Measurements from ENCODE around the gene ARHGAP26.

ARHGAP26 gene

DNA sequence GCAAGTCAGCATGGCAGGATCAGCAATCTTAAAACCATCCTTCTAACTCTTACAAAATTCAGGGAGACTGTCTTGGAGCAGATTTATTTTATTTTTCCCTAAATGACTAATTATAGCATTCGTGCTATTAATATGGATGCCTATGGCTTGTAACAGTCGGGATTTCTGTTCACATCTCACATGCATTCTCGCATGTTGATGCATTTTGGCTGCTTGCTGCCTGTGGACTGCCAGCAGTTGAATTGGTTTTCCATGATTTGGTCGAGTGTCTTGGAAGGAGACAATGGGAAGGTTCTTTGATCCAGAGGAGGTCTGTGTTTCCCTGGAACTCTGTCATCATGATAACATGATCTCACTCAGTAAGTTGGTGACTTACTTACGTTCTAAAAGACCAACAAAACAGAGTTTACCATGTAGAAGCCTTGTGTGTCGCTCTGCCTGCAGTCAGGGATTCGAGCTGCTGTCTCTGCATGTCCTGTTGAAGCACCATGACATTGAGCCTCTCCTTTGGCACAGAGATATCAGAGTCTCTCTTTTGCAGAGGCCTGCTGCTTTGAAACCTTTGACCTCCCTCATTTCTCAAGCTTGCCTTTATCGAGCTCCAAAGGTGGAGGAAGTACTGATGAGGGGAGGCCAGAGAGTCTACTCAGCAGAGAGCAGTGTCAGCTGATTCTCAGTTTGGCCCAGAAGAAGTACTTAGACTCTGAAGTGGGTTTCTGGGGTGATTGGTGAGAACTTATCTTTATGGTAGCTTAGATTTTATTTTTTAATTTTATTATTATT, 82.4 kb downstream of the ARHGAP26 start:
- no peak for DNase-seq (ENCODE audit: low spot score)

DNA sequence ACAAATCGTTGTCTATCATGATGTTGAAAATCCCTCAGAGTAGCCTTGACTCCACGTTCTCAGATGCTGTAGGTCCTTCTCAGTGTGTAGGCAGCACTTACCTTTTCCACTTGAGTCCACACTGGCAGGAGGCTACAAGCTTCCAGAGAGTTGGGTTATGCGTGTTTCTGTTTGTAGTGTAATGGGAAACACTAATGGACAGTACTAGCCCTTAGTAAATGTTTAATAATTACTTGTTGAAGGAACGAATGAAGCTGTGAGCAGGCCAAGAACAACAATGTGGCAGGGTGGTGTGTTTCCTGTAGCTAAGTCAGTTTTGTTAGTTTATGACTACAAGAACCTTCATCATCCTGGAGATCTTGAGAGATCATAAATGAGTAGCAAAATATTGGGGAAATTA, 83.5 kb downstream of the ARHGAP26 start:
- no peak for DNase-seq (ENCODE audit: low spot score)

DNA sequence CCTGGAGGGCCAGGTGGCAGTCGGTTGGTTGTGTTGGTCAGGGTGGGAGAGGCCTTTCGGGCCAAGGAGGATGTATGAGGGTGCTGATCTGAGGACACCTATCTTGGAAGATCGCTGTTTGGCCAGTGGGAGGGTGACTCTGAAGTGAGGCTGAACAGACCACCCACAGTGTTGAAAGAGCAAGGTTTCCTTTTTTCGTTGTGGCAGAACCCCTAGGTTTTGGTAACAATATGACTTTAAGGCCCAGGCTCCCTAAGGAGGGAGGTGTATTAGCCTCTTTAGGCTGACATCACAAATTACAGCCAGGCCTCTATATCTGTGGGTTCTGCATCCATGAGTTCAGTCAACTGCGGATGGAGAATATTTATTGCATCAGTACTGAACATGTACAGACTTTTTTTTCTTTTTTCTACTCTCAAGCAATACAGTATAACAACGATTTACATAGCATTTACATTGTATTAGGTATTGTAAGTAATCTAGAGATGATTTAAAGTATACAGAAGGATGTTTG, 86.1 kb downstream of the ARHGAP26 start:
- no peak for DNase-seq (ENCODE audit: low spot score)

DNA sequence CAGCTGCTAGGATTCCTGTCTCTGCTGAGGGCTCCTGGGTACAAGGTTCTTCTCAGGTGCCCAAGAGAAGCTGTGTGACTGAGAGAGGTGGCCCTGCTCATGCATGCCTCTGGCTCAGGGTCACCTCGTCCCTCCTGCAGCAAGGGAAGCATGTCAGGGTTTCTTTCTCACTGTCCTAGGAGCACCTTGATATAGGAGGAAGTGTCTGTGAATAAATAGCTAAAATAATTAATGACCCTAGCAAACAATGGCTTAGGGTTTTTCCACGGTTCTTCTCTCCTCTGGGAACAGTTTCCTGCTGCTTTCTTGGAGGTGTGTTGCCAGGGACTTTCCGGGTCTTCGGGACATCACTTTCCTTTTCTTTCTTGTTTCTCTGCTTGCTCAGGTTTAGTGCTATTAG, 87.2 kb downstream of the ARHGAP26 start:
- DNase-seq (ENCODE audit: low spot score) = no peak

DNA sequence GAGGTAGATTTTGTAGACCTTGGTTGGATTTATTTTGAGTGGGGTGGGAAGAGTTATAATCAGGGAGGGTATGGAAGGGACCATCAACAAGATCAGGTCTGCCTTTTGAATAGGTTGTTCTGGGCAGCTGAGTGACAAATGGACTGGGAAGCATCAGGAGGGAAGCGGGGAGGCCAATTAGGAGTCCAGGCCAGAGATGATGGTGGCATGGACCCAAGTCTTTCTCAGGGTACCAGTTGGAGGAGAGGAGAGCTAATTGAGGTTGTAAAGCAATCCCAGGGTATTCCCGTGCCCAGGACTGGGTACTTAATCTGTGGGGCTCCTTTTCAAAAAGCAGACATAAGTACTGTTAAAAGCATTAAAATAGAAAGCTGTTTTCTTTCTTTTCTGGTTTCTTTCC, 88.9 kb downstream of the ARHGAP26 start:
- DNase-seq (ENCODE audit: low spot score) = no peak

DNA sequence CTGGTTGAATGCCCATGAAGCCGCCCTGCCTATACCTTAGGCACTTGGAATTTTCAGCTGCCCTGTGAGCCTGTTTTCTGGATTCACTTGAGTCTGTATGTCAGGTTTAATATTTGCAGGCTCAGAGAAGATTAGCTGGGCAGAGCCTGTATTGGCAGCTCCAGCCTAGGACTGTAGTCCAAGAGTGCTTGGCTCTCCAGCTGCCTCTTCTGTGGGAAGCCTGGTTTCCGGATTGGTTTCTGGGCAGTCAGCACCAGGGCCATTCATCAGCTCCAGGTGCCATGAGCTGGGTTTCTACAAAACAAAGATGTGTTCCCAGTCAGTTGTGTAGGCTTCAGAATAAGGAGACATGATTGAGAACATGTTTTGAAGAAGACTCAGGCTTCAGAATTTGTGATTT, 90.1 kb downstream of the ARHGAP26 start:
- no peak for DNase-seq (ENCODE audit: low spot score)

DNA sequence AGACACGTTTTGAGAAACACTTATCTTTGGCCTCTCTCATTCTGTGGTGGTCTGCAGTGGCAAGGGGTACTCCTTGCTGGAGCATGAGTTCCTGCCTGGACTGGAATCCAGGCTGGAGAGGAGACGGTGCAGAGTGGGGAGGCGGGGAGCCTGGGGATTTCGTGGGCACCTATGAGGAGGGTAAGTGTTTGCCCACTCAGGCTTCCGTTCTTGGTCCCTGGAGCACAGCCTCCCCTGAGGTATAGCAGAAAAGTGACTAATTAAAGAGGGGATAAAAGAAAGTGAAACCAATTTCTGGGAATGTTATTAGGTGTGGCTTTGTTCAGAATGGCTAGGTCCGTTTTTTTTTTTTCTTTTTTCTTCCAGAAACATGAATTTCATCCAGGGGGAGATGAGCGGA, 90.8 kb downstream of the ARHGAP26 start:
- no peak for DNase-seq (ENCODE audit: low spot score)

DNA sequence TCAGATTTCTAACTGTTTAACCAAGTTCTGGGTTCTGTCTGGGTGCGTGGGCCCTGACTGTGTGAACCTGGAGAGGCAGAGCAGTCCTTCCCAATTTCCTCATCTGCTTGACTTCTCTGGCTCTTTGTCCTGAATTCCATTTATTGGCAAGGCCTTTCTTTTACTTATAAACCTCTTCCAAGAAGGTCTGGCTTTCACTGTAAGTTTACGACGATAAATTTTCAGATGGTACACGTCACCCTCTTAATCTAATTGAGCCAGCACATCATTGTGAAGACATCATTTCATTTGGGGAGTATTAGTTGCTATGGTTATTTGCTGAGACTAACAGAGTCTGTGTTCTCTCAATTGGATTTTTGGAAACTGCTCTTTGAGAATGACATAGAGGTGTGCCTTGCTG, 92.4 kb downstream of the ARHGAP26 start:
- no peak for DNase-seq (ENCODE audit: low spot score)

DNA sequence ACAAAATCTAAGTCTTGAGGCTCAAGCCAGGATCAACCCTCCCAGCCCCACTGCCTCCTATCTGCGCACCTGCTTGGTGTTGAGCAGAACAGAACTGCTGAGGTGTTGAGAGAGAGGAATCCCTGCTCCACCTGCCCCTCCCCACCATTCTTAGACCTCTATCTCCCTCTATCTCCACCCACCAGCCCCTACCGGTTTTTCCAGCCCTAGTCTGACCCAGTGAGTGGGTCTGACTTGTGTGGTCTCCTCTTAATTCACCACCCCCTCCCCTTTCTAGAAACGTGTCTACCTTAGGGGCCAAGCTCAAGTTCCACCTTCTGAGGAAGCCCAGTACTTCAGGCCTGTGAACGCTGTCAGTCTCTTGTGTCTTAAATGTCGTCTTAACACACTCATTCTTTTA, 93.7 kb downstream of the ARHGAP26 start:
- DNase-seq (ENCODE audit: low spot score) = no peak

DNA sequence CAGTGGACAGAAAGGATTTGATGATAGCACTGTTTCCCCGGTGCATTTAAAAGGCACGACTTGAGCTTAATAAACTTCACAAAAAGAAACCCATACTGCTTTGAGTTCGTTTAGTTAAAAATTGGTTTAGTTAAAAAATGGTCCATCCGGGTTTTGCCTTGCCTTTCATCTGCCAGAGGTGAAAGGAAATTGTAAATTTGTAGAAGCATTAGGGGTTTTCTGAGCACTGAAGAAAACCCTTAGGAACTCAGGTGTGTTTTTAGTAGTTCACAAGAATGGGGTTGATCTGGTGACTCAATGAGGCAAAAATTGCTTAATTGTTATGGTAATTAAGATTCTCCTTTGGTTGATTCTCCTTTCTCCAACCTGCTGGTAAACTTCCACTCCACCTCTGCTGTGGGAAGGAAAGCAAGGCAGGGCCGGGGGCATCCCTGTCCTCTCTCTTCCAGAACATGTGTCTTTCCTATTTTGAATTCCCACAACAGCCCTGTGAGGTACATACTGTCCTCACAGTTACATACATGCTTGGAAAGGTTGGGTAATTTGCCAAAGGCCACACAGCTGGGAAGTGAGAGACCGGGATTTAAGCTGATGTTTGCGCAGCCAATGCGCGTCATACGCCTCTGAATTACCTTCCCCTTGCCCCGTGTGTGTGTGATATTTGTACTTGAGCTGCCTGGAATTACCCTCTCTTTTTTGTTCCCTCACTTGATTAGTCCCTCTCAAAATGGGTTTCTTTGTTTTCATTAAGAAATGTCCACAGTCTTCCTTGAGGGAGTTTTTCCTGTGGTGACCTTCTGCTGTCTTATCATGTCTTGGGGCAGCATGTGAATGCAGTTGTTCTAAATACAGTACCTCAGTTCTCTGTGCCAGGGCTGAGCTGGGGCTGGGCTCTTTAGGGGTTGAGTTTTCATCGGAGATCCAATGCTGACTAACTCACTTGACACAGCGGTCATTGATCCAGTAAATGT, 94.4 kb downstream of the ARHGAP26 start:
- no peak for DNase-seq (ENCODE audit: low spot score)

DNA sequence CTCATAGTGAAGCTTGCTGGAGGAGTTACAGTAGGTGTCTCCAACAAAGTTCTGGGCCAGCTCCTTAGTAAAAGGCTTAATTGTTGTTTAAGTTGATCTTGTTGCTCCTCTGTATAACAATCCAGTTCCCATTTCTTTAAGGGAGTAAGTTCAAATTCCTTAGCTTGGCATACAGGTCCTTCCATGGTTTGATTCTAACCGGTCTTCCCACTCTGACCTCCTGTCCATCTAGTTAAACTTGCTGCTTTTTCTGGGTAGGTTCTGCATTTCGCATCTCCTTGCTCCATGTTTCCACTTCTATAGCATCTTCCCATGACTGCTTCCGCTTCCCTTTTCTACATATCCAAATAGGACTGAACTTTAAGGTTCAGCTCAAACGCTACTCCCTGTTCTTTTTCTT, 95.5 kb downstream of the ARHGAP26 start:
- DNase-seq (ENCODE audit: low spot score) = no peak

DNA sequence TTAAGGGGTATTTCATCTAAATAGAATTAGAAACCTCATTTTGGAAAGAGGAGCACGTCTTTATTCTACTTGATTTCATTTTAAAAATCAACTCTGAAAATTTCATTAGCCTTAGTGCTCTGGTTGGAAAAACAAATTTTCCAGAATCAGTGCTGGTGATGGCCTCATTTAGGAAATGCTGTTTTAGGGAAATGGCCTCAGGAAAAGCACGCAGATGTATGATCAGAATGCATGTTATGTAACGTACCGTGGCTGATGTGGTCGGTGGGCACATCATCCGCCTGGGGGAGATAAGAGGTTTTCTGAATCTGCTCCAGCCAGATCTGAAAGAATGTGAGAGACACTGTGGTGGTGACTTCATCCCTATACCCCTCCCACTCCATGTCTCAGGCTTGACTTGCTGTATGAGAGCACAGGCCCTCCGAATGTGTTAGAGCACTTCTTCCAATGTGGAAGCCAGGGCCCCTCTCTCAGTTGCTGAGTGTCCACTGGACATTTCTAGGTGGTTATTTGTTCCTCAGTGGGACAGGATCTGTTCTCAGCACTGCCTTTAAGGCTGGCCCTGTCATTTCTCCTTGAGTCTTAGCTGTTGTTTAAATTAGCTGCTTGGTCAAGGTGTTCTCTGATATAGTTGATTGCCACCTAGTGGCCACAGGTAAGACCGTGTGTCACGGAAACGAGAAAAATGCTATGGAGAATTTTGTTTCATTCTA, 96.5 kb downstream of the ARHGAP26 start:
- DNase-seq (ENCODE audit: low spot score) = peak; percentile 40

DNA sequence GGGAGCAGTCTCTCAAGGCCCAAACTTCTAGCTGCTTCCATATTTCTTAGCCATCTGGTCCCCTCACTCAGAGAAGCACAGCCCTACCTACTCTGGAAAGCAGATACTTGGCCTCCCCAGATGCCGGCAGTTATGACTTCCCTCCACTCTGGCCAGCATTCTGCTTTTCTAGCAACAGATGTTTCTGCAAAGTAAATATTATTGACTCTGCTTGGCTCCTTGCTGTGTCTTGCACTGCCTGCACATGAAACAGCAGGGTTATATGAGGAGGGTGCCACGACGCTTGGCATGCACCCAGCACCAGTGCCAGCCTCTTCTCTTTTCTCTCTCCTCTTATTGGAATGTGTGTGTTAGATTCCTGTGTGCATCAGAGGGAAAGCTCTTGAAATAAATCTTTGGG, 99.7 kb downstream of the ARHGAP26 start:
- no peak for DNase-seq (ENCODE audit: low spot score)

DNA sequence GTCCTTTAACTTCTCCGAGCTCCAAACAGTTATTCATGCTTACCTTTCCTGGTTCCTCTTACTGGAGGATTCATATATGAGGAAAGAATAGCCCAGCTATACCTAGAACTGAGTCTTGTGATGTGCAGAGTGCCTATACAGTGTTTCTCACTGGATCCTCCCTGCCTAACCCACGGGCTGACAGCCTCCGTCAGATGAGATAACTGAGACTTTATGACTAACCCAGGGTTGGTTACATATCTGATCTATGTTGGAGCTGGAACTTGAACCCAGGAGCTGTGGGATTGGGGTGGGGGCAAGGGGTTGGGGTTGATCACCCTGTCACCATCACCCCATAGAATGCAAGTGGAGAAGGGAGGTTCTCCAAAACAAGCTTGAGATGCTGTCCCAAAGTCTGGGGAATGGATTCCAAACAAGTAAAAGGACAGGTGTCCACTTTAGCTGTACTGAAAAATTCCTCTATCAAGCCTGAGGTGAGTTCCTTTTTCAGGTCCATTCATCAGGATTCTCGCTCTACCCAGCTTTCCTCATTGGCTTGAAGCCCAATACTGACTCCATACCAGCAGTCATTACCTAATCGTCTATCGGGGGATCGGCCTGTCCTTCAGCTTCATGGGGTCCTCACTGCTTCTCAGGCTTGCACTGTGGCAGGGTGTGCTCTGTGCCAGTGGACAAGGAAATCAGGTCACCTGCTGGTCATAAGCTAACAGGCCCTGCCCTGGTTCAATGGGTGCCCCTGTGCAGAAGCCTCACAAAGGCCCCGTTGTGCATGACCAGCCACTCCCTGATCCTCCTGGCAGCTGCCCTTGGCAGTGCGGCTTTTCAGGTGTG, 100.6 kb downstream of the ARHGAP26 start:
- no peak for DNase-seq (ENCODE audit: low spot score)

DNA sequence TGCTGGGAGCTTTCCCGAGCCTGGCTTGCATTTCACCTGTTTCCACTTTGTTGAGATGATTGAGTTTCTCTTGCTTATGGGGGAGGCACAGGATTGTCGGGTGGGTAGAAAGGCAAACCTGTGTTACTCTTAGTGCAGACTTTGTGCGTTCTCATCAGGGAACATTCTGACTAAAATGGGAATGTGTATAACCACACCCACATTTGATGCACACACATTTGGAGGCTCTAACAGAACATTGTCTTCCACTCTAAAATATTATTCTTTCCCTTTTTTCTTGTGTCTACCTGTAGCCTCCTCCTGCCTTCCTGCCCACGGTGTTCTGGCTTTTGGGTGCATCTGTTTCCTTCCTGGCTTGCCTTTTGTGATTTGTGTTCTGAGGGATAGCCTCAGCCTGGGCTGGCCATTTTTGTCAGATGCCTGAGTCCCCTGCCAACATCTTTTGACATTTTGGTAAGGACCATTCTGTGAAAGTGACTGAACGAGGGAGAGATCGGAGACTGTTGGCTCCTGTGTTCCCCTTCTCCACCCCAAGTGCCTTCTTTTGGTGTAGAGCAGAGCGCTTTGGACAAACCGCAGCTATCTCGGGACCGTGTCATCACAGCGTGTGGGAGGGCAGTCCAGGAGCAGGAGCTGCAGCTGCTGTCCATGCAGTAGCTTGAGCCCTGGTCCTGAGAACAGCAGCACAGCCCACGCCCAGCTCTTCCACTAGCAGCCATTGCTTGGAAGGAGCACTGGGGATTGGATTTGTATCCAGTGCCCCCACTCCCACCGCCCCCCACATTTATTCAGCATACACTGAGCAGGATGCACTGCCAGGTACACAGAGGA, 101.4 kb downstream of the ARHGAP26 start:
- no peak for DNase-seq (ENCODE audit: low spot score)

DNA sequence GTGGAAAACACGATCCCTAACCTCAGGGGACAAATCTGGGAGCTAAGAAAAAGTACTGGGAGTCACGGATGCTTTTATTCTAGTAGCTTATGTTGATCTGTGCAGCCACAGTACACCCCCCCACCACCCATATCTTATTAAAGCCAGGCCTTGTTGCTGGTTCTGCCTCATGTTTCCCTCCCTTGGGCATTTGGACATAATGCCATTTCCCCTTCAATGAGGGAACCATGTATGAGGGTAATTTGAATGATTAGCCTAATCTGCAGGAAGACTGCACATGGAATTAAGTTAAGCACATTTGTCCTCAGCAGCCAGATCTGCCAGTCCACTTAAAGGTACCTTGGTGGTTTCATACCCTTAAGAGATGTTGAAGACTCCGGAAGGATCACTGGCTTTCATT, 102.0 kb downstream of the ARHGAP26 start:
- DNase-seq (ENCODE audit: low spot score) = no peak

DNA sequence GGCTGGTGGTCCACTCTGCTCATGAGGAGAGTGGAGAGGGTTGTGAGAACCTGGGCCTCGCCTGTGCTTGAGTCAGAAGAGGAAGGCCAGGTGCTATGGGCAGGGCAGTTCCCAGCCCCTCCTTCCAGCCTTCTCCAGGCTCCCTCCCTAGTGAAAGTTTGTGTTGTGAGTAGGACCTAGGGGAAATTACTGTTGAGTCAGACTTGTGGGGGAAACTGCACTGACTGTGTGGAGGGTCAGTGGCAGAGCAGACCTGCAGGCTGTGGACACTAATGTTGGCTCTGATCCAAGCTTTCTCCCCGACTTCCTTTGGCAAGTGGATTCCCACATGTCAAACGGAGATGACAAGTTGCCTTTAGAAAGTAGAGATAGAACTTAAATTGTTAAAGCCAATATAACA, 102.6 kb downstream of the ARHGAP26 start:
- DNase-seq (ENCODE audit: low spot score) = no peak

DNA sequence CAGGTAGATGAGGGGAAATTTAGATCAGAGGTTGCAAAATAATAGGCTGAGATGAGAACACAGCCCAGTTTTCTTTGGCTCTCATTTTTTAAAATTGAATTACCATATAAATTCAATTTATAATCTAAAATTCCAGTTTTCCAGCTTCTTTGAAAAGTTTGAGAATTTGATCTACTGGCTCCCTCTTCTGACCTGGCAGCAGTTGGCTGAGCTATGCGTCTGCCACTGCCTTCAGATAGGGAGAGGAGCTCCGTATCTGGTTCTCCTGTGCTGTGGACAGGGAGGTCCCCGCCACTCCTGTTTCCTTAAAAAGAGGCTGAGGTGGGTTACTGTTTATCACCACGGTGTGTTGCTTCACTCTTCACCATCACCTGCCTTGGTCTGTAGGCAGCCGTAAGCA, 103.7 kb downstream of the ARHGAP26 start:
- no peak for DNase-seq (ENCODE audit: low spot score)

DNA sequence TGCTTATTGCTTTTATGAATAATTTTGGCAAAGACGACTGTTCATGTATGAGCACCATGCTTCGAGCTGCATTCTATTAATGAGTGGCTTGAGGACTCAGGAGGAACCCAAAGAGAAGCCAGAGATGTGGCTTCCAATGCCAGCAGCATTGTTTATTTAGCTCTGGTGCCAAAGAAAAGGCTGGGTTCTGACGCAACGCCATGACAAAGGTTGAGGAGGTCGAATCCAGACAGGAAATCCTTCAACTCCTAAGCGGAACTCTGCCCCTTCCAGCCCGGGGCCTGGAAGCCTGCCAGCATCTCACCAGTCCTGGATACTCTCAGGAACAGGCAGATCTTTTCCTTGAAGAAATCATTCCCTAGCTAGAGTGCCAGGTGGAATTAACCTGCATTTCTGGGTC, 104.4 kb downstream of the ARHGAP26 start:
- DNase-seq (ENCODE audit: low spot score) = peak; percentile 15

DNA sequence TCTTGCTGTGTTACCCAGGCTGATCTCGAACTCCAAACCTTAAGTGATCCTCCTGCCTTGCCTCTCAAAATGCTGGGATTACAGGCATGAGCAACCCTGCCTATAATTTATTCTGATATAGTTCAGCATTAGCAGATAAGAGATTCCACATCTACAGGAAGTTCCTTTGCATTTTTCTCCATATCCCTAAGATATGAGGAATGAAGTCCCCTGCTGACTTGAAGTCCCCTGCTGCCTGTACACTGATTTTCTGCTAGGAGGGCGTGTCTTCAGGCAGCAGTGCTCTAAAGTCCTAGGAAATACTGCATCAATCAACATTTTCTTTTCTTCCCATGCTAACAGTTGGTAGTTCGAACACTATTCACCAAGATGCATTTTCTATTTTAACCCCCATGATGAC, 105.8 kb downstream of the ARHGAP26 start:
- no peak for DNase-seq (ENCODE audit: low spot score)

DNA sequence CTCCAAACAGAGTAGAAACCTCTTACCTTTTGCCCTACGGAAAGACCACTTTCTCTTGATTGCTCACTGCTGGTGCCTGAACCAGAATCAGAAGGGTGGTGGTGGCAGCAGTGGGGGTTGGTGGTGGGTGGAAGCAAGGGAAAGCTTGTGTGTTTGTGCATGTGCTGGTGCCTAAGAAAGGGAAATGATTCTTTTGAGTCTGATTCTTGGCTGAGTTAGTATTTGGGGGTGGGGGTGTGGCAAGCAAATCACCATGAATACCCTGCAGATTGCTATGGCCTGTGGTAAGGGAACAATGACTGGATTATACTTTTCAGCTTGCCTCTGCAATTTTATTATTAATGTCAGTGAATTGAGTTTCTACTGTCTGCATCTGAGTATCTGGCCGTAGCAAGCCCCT, 106.6 kb downstream of the ARHGAP26 start:
- no peak for DNase-seq (ENCODE audit: low spot score)

All from HuH-7 (cell line).